ENCODE data around the gene NBPF3.
"Not testable (repeated sequence)": the region's sequence is repeated elsewhere in the genome, so short reads cannot be mapped to it uniquely, and the experiment has no call there.

NBPF3 gene

GRCh38 chr1:21518774-21519455 is 79.0 kb downstream of the NBPF3 start:
- DNase-seq (ENCODE audit: low read depth, low spot score): peak; percentile 41

GRCh38 chr1:21519486-21520070 is 79.6 kb downstream of the NBPF3 start:
- DNase-seq (ENCODE audit: low read depth, low spot score): not testable (repeated sequence)

- no peak for DNase-seq (ENCODE audit: low read depth, low spot score)
These were observed 81.2 kb downstream of the NBPF3 start for GRCh38 chr1:21520899-21521716.

GRCh38 chr1:21521717-21522060 is 81.8 kb downstream of the NBPF3 start:
- no peak for DNase-seq (ENCODE audit: low read depth, low spot score)

- DNase-seq (ENCODE audit: low read depth, low spot score): no peak
These were observed 82.6 kb downstream of the NBPF3 start for GRCh38 chr1:21522525-21523038.

- no peak for DNase-seq (ENCODE audit: low read depth, low spot score)
These were observed 83.4 kb downstream of the NBPF3 start for GRCh38 chr1:21523297-21523813.

- DNase-seq (ENCODE audit: low read depth, low spot score): no peak
These were observed 84.3 kb downstream of the NBPF3 start for GRCh38 chr1:21524220-21524619.

GRCh38 chr1:21524686-21525339 is 84.9 kb downstream of the NBPF3 start:
- no peak for DNase-seq (ENCODE audit: low read depth, low spot score)

GRCh38 chr1:21525340-21525717 is 85.4 kb downstream of the NBPF3 start:
- no peak for DNase-seq (ENCODE audit: low read depth, low spot score)

- no peak for DNase-seq (ENCODE audit: low read depth, low spot score)
These were observed 86.5 kb downstream of the NBPF3 start for GRCh38 chr1:21526441-21526840.

- DNase-seq (ENCODE audit: low read depth, low spot score): no peak
These were observed 90.6 kb downstream of the NBPF3 start for GRCh38 chr1:21530368-21531016.

- DNase-seq (ENCODE audit: low read depth, low spot score): no peak
These were observed 91.3 kb downstream of the NBPF3 start for GRCh38 chr1:21531241-21531640.

GRCh38 chr1:21532496-21532895 is 92.6 kb downstream of the NBPF3 start:
- DNase-seq (ENCODE audit: low read depth, low spot score): no peak

GRCh38 chr1:21532992-21533534 is 93.1 kb downstream of the NBPF3 start:
- no peak for DNase-seq (ENCODE audit: low read depth, low spot score)

GRCh38 chr1:21534146-21534545 is 94.2 kb downstream of the NBPF3 start:
- no peak for DNase-seq (ENCODE audit: low read depth, low spot score)
